Naive thymus-derived CD4-positive, alpha-beta T cell (primary cell): ENCODE data around the gene MGAT3. TPM values are rescaled to one million over a fixed set of nuclear protein-coding genes. Genes with fewer than 3 reads are reported as not detected.

Source experiments
- ATAC-seq: fragments of 150-1000 bp; cut with Tn5 transposase; 2 replicates; pipeline ENCODE4 v1.10.0; 2021; ENCODE audit warnings: mild to moderate bottlenecking, moderate library complexity
- CTCF ChIA-PET: fragments of 350-600 bp; sonication (Branson Sonifier 250); formaldehyde crosslinking; loops from one replicate; lab custom pipeline; 2021; ENCODE audit warnings: antibody characterized with exemption; lab: Charles Lee
- POLR2A ChIA-PET: fragments of 350-600 bp; sonication (Branson Sonifier 250); formaldehyde crosslinking; loops from one replicate; lab custom pipeline; 2021; ENCODE audit warnings: antibody characterized with exemption, inconsistent platforms; lab: Charles Lee
- DNase-seq, 9 donors: peaks; one replicate each; pipeline versions ENCODE4 v3.0.0 to v3.0.0-alpha.2; 2020 to 2022; ENCODE audit warnings: mixed read lengths in 1 of 9
- H3K27ac ChIP-seq: one replicate; pipeline ENCODE4 v1.7.0; 2013; ENCODE audit warnings: mild to moderate bottlenecking, low read depth, low read length, moderate library complexity
- H3K27me3 ChIP-seq, 2 donors: one replicate each; pipeline ENCODE4 v1.7.0; 2013; ENCODE audit warnings: low read length in 2 of 2, mild to moderate bottlenecking in 2 of 2, moderate library complexity in 2 of 2; ENCODE audit not compliant: control insufficient read depth in 2 of 2, insufficient read depth in 2 of 2
- H3K36me3 ChIP-seq, 3 experiments: 1 replicate in 2 of 3; 2 replicates in 1 of 3; pipeline ENCODE4 v1.7.0; 2013; ENCODE audit warnings: low read length in 3 of 3, mild to moderate bottlenecking in 3 of 3, moderate library complexity in 1 of 3; ENCODE audit not compliant: insufficient read depth in 3 of 3, control insufficient read depth in 2 of 3
- H3K4me1 ChIP-seq, 2 donors: one replicate each; pipeline ENCODE4 v1.7.0; 2013; ENCODE audit warnings: low read length in 2 of 2, mild to moderate bottlenecking in 2 of 2, moderate library complexity in 1 of 2; ENCODE audit not compliant: control insufficient read depth in 2 of 2, insufficient read depth in 2 of 2
- H3K4me3 ChIP-seq: 2 replicates; pipeline ENCODE4 v1.7.0; 2013; ENCODE audit warnings: mild to moderate bottlenecking, low read length
- H3K9me3 ChIP-seq, 3 experiments: 1 replicate in 2 of 3; 2 replicates in 1 of 3; pipeline ENCODE4 v1.7.0; 2013; ENCODE audit warnings: low read length in 3 of 3; ENCODE audit not compliant: control insufficient read depth in 2 of 3
- H3K27ac Mint-ChIP-seq, 9 donors: one replicate each; pipeline ENCODE4 v1.8.0; 2020 to 2022; ENCODE audit warnings: mixed read lengths in 9 of 9, mild to moderate bottlenecking in 8 of 9, moderate library complexity in 5 of 9, inconsistent platforms in 2 of 9
- H3K27me3 Mint-ChIP-seq, 5 donors: one replicate each; pipeline ENCODE4 v1.8.0; 2021 to 2022; ENCODE audit warnings: mixed read lengths in 5 of 5, mild to moderate bottlenecking in 1 of 5
- H3K36me3 Mint-ChIP-seq, 5 donors: one replicate each; pipeline ENCODE4 v1.8.0; 2020 to 2022; ENCODE audit warnings: mixed read lengths in 5 of 5, mild to moderate bottlenecking in 3 of 5, inconsistent platforms in 1 of 5
- H3K4me1 Mint-ChIP-seq, 7 donors: one replicate each; pipeline ENCODE4 v1.8.0; 2020 to 2022; ENCODE audit warnings: mixed read lengths in 7 of 7, mild to moderate bottlenecking in 3 of 7, inconsistent platforms in 1 of 7
- H3K4me3 Mint-ChIP-seq, 10 donors: one replicate each; pipeline ENCODE4 v1.8.0; 2020 to 2022; ENCODE audit warnings: mild to moderate bottlenecking in 10 of 10, mixed read lengths in 10 of 10, moderate library complexity in 6 of 10, inconsistent platforms in 2 of 10
- H3K9me3 Mint-ChIP-seq, 11 donors: one replicate each; pipeline ENCODE4 v1.8.0; 2020 to 2022; ENCODE audit warnings: mixed read lengths in 11 of 11, mild to moderate bottlenecking in 4 of 11, inconsistent platforms in 1 of 11, moderate library complexity in 1 of 11
- intact Hi-C, 2 donors: fragments of 100-400 bp; cut with micrococcal nuclease; formaldehyde crosslinking; loops; one replicate each; pipeline ENCODE4 v1.15.1; 2023
- polyA plus RNA-seq, 2 donors: library from polyadenylated mRNA; unstranded; fragments of 300-500 nt; fragmentation: Illumina TruSeq; gene quantifications; one replicate each; pipeline ENCODE4 v1.2.3, GENCODE V29; 2021
- total RNA-seq, 6 experiments: library from RNA in 5 of 6; stranded (reverse) in 5 of 6; gene quantifications; 1 replicate in 5 of 6; 2 replicates in 1 of 6; pipeline ENCODE4 v1.2.3 and lab custom pipeline; 2021 to 2026

The MGAT3 gene
- total and polyA plus RNA-seq, 7 experiments from 2014 or later = 0.57 to 3.2 (median 1.0) TPM; not detected in 2

GRCh38 chr22:39512026-39512425, 55.2 kb downstream of the MGAT3 start:
- Mint-ChIP-seq H3K9me3 (no peaks in the 10 kb centered on the region), H3K27me3 (no peaks in the 10 kb centered on the region), H3K4me1 (peaks cover 17 to 32% (median 25%) of the 10 kb centered on the region in 7 donors), H3K4me3 (no peak overlapping the region), H3K36me3 (peaks cover 23 to 46% (median 27%) of the 10 kb centered on the region in 5 donors), H3K27ac (no peak overlapping the region)
- intact Hi-C loops = no loop called here
- ATAC-seq = no peak
- H3K4me3 ChIP-seq = no peak overlapping the region
- peaks cover 0 to 5% of the 10 kb centered on the region in 2 donors for H3K4me1 ChIP-seq
- H3K27ac ChIP-seq = no peak overlapping the region
- no peak for DNase-seq
- H3K27me3 ChIP-seq = no peaks in the 10 kb centered on the region
- ChIA-PET CTCF (interaction anchor here (1.1 kb wide), 1 partner anchor 8 kb away, joined by 3 read pairs; the partner anchor contains the start of gene ATF4), POLR2A (no interaction called here)
- H3K9me3 ChIP-seq = no peaks in the 10 kb centered on the region
- peaks cover 11 to 90% (median 25%) of the 10 kb centered on the region in 3 experiments for H3K36me3 ChIP-seq

DNA sequence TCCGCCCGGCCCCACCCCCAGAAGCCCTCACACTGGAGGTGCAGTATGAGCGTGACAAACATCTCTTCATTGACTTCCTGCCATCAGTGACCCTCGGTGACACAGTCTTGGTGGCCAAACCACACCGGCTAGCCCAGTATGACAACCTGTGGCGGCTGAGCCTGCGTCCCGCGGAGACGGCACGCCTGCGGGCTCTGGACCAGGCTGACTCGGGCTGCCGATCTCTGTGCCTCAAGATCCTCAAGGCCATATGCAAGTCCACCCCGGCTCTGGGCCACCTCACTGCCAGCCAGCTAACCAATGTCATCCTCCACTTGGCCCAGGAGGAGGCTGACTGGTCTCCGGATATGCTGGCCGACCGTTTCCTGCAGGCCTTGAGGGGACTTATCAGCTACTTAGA, 57.0 kb downstream of the MGAT3 start:
- CTCF ChIA-PET = interaction anchor here (0.7 to 5.5 kb wide), 7 partner anchors 9 to 111 kb away, joined by 4 to 50 read pairs (median 7); partner anchors contain the start of gene MIEF1
- Mint-ChIP-seq H3K4me3 (peak overlapping the region in 1 of 10 donors; percentile 32), H3K4me1 (peaks cover 15 to 37% (median 20%) of the 10 kb centered on the region in 7 donors), H3K36me3 (peaks cover 17 to 38% (median 21%) of the 10 kb centered on the region in 5 donors), H3K9me3 (no peaks in the 10 kb centered on the region), H3K27me3 (no peaks in the 10 kb centered on the region), H3K27ac (no peak overlapping the region)
- H3K36me3 ChIP-seq = peaks cover 11 to 72% (median 15%) of the 10 kb centered on the region in 3 experiments
- DNase-seq (peak in 1 of 9 donors; percentile 3), ATAC-seq (no peak)
- H3K27ac ChIP-seq = no peak overlapping the region
- H3K4me3 ChIP-seq = no peak overlapping the region
- H3K4me1 ChIP-seq = peaks cover 0 to 2% of the 10 kb centered on the region in 2 donors
- H3K9me3 ChIP-seq = no peaks in the 10 kb centered on the region
- POLR2A ChIA-PET = interaction anchor here (0.6 to 2.6 kb wide), 5 partner anchors 12 to 194 kb away, joined by 3 to 10 read pairs (median 4); partner anchors contain the start of genes MIEF1 and TAB1
- intact Hi-C loops = loop anchor here in 1 of 2 donors (1.0 kb wide), 2 partner anchors 20 to 170 kb away; no protein-coding TSS in a partner anchor
- no peaks in the 10 kb centered on the region for H3K27me3 ChIP-seq

DNA sequence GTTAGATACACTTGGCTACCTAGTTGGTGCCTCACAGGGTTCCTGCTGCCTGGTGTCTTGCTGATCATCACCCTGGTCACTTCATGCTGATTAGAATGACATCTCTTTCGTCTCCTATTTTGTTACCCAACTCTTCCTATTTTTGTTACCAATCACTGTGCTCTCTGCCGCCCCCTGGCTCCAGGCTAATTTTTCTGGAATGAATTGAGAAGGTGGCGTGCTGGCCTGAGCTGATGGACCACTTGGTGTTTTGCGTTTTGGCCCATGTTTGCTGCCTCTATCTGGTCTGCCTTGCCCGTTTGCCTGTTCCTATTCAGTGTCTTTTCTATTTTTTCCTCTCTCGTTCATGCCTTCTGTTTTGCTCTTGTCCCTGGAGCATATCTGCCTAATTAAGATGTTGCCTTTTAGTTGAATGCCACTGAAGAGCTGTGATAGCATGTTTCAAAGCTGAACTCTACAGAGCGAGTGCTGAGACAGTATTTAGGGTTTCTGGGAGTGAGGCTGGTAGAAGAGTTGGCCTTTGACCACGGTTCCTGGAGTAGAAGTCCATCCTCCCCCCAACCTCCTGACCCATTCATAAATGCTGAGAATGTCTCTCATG, 57.7 kb downstream of the MGAT3 start:
- DNase-seq (peak in 6 of 9 donors; percentile 18 to 55 (median 52)), ATAC-seq (peak; percentile 72)
- H3K4me3 Mint-ChIP-seq = no peak overlapping the region
- H3K27me3 ChIP-seq = no peaks in the 10 kb centered on the region
- no peaks in the 10 kb centered on the region for H3K9me3 ChIP-seq
- H3K4me3 ChIP-seq = no peak overlapping the region
- no peaks in the 10 kb centered on the region for H3K9me3 Mint-ChIP-seq
- H3K27ac Mint-ChIP-seq = peak overlapping the region in 5 of 9 donors; percentile 12 to 59 (median 23)
- H3K27me3 Mint-ChIP-seq = no peaks in the 10 kb centered on the region
- H3K4me1 ChIP-seq = peaks cover 0 to 9% of the 10 kb centered on the region in 2 donors
- POLR2A ChIA-PET = interaction anchor here (0.7 to 2.6 kb wide), 8 partner anchors 11 to 194 kb away, joined by 3 to 10 read pairs (median 4); partner anchors contain the start of genes MIEF1, RPS19BP1 and TAB1
- CTCF ChIA-PET = interaction anchor here (0.7 to 5.5 kb wide), 10 partner anchors 8 to 172 kb away, joined by 3 to 50 read pairs (median 6); partner anchors contain the start of genes MIEF1 and TAB1
- intact Hi-C loops = loop anchor here in 1 of 2 donors (1.0 kb wide), 2 partner anchors 21 to 171 kb away; no protein-coding TSS in a partner anchor
- peaks cover 11 to 43% (median 22%) of the 10 kb centered on the region in 7 donors for H3K4me1 Mint-ChIP-seq
- peaks cover 11 to 66% (median 15%) of the 10 kb centered on the region in 3 experiments for H3K36me3 ChIP-seq
- no peak overlapping the region for H3K27ac ChIP-seq
- peaks cover 13 to 34% (median 17%) of the 10 kb centered on the region in 5 donors for H3K36me3 Mint-ChIP-seq

GRCh38 chr22:39515266-39516050, 58.6 kb downstream of the MGAT3 start:
- Histone ChIP-seq H3K36me3 (peaks cover 11 to 62% (median 15%) of the 10 kb centered on the region in 3 experiments), H3K27ac (no peak overlapping the region), H3K4me1 (peaks cover 0 to 9% of the 10 kb centered on the region in 2 donors), H3K4me3 (no peak overlapping the region), H3K27me3 (no peaks in the 10 kb centered on the region), H3K9me3 (no peaks in the 10 kb centered on the region)
- H3K4me3 Mint-ChIP-seq = no peak overlapping the region
- DNase-seq (peak in 1 of 9 donors; percentile 5), ATAC-seq (no peak)
- H3K36me3 Mint-ChIP-seq = peaks cover 10 to 34% (median 18%) of the 10 kb centered on the region in 5 donors
- ChIA-PET POLR2A (interaction anchor here (0.6 to 2.6 kb wide), 10 partner anchors 9 to 1401 kb away, joined by 3 to 10 read pairs (median 4); partner anchors contain the start of genes MIEF1, RPL3 and RPS19BP1), CTCF (interaction anchor here (0.6 to 5.5 kb wide), 15 partner anchors 7 to 401 kb away, joined by 3 to 50 read pairs (median 5); partner anchors contain the start of genes MIEF1 and TAB1)
- peak overlapping the region in 3 of 9 donors; percentile 21 to 64 (median 63) for H3K27ac Mint-ChIP-seq
- peaks cover 0 to 4% (median 0%) of the 10 kb centered on the region in 5 donors for H3K27me3 Mint-ChIP-seq
- H3K4me1 Mint-ChIP-seq = peaks cover 7 to 41% (median 20%) of the 10 kb centered on the region in 7 donors
- peaks cover 0 to 6% (median 0%) of the 10 kb centered on the region in 11 donors for H3K9me3 Mint-ChIP-seq
- intact Hi-C loops = no loop called here

DNA sequence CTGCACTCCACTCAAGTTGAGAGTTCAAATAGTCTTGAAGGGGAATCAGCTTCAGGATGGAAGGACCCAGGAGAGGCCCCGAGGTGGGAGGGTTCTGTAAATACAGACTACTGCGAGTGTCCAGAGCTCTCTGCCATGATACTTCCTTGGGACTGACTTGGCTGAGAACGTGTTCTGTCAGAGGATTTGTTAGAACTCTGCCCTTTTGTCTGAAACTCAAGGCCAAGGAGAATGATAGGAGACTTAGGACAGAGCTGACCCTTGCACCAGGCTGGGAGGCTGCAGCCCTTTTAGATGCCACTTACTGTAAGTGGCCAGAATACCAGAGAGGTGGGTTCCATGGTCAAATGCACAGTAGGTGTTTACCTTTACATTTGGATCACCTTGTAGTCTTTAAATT, 60.7 kb downstream of the MGAT3 start:
- Histone ChIP-seq H3K9me3 (no peaks in the 10 kb centered on the region), H3K27ac (no peak overlapping the region), H3K4me1 (peaks cover 12 to 23% of the 10 kb centered on the region in 2 donors), H3K4me3 (no peak overlapping the region), H3K36me3 (peaks cover 11 to 58% (median 24%) of the 10 kb centered on the region in 3 experiments), H3K27me3 (no peaks in the 10 kb centered on the region)
- Mint-ChIP-seq H3K36me3 (peaks cover 11 to 48% (median 29%) of the 10 kb centered on the region in 5 donors), H3K4me1 (peaks cover 17 to 51% (median 33%) of the 10 kb centered on the region in 7 donors), H3K27ac (peak overlapping the region in 2 of 9 donors; percentile 39 to 94), H3K9me3 (peaks cover 0 to 16% (median 0%) of the 10 kb centered on the region in 11 donors), H3K27me3 (peaks cover 0 to 4% (median 0%) of the 10 kb centered on the region in 5 donors), H3K4me3 (peak overlapping the region in 3 of 10 donors; percentile 7 to 34 (median 12))
- POLR2A ChIA-PET = interaction anchor here (0.6 to 3.2 kb wide), 7 partner anchors 9 to 468 kb away, joined by 3 to 15 read pairs (median 6); partner anchors contain the start of gene MIEF1
- CTCF ChIA-PET = interaction anchor here (0.5 to 5.5 kb wide), 10 partner anchors 9 to 829 kb away, joined by 3 to 50 read pairs (median 4); partner anchors contain the start of gene TAB1
- intact Hi-C loops = no loop called here
- no peak for ATAC-seq
- no peak for DNase-seq
